Trophoblast cell (in vitro differentiated cells and primary cell): ENCODE data around the gene EDC3.

Source experiments
- DNase-seq, 2 donors: peaks; one replicate each; pipeline ENCODE4 v3.0.0-alpha.2; 2016
- H2AFZ ChIP-seq: 2 replicates; pipeline ENCODE4 v1.6.1; 2013; ENCODE audit warnings: low read length, moderate library complexity, mild to moderate bottlenecking; ENCODE audit not compliant: insufficient read depth, poor library complexity
- H2AK5ac ChIP-seq: 2 replicates; pipeline ENCODE4 v1.6.1; 2013; ENCODE audit warnings: mild to moderate bottlenecking, low read length
- H2BK120ac ChIP-seq: 2 replicates; pipeline ENCODE4 v1.6.1; 2013; ENCODE audit warnings: low read length, mild to moderate bottlenecking, moderate library complexity; ENCODE audit not compliant: insufficient read depth, poor library complexity
- H2BK12ac ChIP-seq: 2 replicates; pipeline ENCODE4 v1.6.1; 2013; ENCODE audit warnings: mild to moderate bottlenecking, low read length, moderate library complexity
- H2BK5ac ChIP-seq: 2 replicates; pipeline ENCODE4 v1.6.1; 2013; ENCODE audit warnings: low read length, low read depth, moderate library complexity, mild to moderate bottlenecking; ENCODE audit not compliant: poor library complexity
- H3K14ac ChIP-seq: 2 replicates; pipeline ENCODE4 v1.6.1; 2013; ENCODE audit warnings: mild to moderate bottlenecking, low read length
- H3K18ac ChIP-seq: 2 replicates; pipeline ENCODE4 v1.6.1; 2013; ENCODE audit warnings: mild to moderate bottlenecking, low read length
- H3K23ac ChIP-seq: 2 replicates; pipeline ENCODE4 v1.6.1; 2013; ENCODE audit warnings: low read length
- H3K27ac ChIP-seq: 2 replicates; pipeline ENCODE4 v1.5.1; 2013; ENCODE audit warnings: low read depth, mild to moderate bottlenecking, inconsistent platforms, low read length, moderate library complexity
- H3K27me3 ChIP-seq: 2 replicates; pipeline ENCODE4 v1.6.1; 2013; ENCODE audit warnings: inconsistent platforms, mild to moderate bottlenecking, low read length, moderate library complexity; ENCODE audit not compliant: insufficient read depth
- H3K36me3 ChIP-seq, 2 experiments: 1 replicate in 1 of 2; 2 replicates in 1 of 2; pipeline ENCODE4 v1.6.1; 2013; ENCODE audit warnings: low read length in 2 of 2, mild to moderate bottlenecking in 2 of 2, moderate library complexity in 1 of 2; ENCODE audit not compliant: insufficient read depth in 2 of 2, control insufficient read depth in 1 of 2
- H3K4ac ChIP-seq: 2 replicates; pipeline ENCODE4 v1.6.1; 2013; ENCODE audit warnings: low read depth, mild to moderate bottlenecking, low read length, moderate library complexity
- H3K4me1 ChIP-seq, 2 experiments: 1 replicate in 1 of 2; 2 replicates in 1 of 2; pipeline ENCODE4 v1.6.1; 2013; ENCODE audit warnings: low read length in 2 of 2, mild to moderate bottlenecking in 2 of 2, moderate library complexity in 1 of 2; ENCODE audit not compliant: insufficient read depth in 2 of 2, control insufficient read depth in 1 of 2
- H3K4me2 ChIP-seq: 2 replicates; pipeline ENCODE4 v1.6.1; 2013; ENCODE audit warnings: inconsistent platforms, mild to moderate bottlenecking, low read length, moderate library complexity
- H3K4me3 ChIP-seq: 2 replicates; pipeline ENCODE4 v1.5.1; 2013; ENCODE audit warnings: mild to moderate bottlenecking, low read depth, low read length, inconsistent platforms
- H3K79me1 ChIP-seq: one replicate; pipeline ENCODE4 v1.6.1; 2013; ENCODE audit warnings: low read length
- H3K79me2 ChIP-seq: 2 replicates; pipeline ENCODE4 v1.6.1; 2013; ENCODE audit warnings: low read length, mild to moderate bottlenecking; ENCODE audit not compliant: control insufficient read depth, insufficient read depth, poor library complexity
- H3K9ac ChIP-seq: 2 replicates; pipeline ENCODE4 v1.6.1; 2013; ENCODE audit warnings: mild to moderate bottlenecking, low read length
- H3K9me3 ChIP-seq: 2 replicates; pipeline ENCODE4 v1.6.1; 2013; ENCODE audit warnings: low read depth, mild to moderate bottlenecking, control low read depth, inconsistent platforms, low read length; ENCODE audit not compliant: insufficient read depth
- H4K12ac ChIP-seq: 2 replicates; pipeline ENCODE4 v1.6.1; 2013; ENCODE audit warnings: low read depth, mild to moderate bottlenecking, low read length, moderate library complexity
- H4K8ac ChIP-seq: 2 replicates; pipeline ENCODE4 v1.6.1; 2013; ENCODE audit warnings: low read depth, mild to moderate bottlenecking, low read length, moderate library complexity
- H4K91ac ChIP-seq: one replicate; pipeline ENCODE4 v1.6.1; 2013; ENCODE audit warnings: low read depth, mild to moderate bottlenecking, low read length, moderate library complexity
- WGBS: extraction: QIAGEN DNeasy Blood & Tissue Kit; methylation state at CpG from one replicate; pipeline ENCODE4 v1.1.7; 2013; ENCODE audit warnings: missing lambda C conversion rate; ENCODE audit not compliant: insufficient read length, insufficient coverage; ENCODE audit errors: extremely low coverage; 5-methylcytosine and 5-hydroxymethylcytosine counted together

The EDC3 gene

DNA sequence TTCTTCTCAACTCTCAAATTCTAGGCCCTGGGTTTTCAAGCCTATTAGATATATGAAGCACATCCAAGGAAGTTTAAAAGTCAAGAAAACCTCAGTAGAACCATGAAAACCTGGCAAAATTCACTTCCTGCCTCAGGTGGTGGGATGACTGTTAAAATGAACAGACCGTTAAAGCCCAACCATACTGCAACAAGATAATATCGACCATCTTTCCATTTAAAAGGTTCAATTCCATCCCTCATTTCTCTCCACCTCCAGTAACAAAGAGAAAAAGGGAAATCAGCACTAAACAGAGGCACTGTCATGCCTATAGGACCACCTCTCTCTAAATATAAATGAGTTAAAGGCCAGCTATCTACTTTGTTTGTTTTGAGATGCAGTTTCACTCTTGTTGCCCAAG is 31.2 kb downstream of the EDC3 start:
- no CpG with 5 or more reads among the region's 2 CpGs for WGBS
- no peak overlapping the region for H2AK5ac ChIP-seq
- H3K79me2 ChIP-seq, result no peaks in the 10 kb centered on the region
- H3K36me3 ChIP-seq, result no peaks in the 10 kb centered on the region
- H2AFZ ChIP-seq, result no peak overlapping the region
- no peak for DNase-seq
- no peaks in the 10 kb centered on the region for H3K9me3 ChIP-seq
- H3K79me1 ChIP-seq, result no peaks in the 10 kb centered on the region
- H2BK5ac ChIP-seq, result no peak overlapping the region
- no peak overlapping the region for H2BK120ac ChIP-seq
- H3K4ac ChIP-seq, result no peak overlapping the region
- no peak overlapping the region for H3K9ac ChIP-seq
- no peak overlapping the region for H4K8ac ChIP-seq
- H4K12ac ChIP-seq, result no peak overlapping the region
- no peak overlapping the region for H3K4me2 ChIP-seq
- H3K18ac ChIP-seq, result no peak overlapping the region
- H4K91ac ChIP-seq, result no peak overlapping the region
- H2BK12ac ChIP-seq, result no peak overlapping the region
- no peak overlapping the region for H3K23ac ChIP-seq
- no peaks in the 10 kb centered on the region for H3K4me1 ChIP-seq
- H3K4me3 ChIP-seq, result no peak overlapping the region
- H3K14ac ChIP-seq, result no peak overlapping the region
- no peak overlapping the region for H3K27ac ChIP-seq
- no peaks in the 10 kb centered on the region for H3K27me3 ChIP-seq

GRCh38 chr15:74664028-74664616 is 31.7 kb downstream of the EDC3 start:
- no peaks in the 10 kb centered on the region for H3K4me1 ChIP-seq
- H3K79me1 ChIP-seq, result no peaks in the 10 kb centered on the region
- no CpG with 5 or more reads among the region's 2 CpGs for WGBS
- H3K27ac ChIP-seq, result no peak overlapping the region
- no peak overlapping the region for H2AFZ ChIP-seq
- H4K91ac ChIP-seq, result no peak overlapping the region
- no peaks in the 10 kb centered on the region for H3K27me3 ChIP-seq
- H2BK120ac ChIP-seq, result no peak overlapping the region
- no peak overlapping the region for H4K12ac ChIP-seq
- H3K23ac ChIP-seq, result no peak overlapping the region
- no peak overlapping the region for H3K4me3 ChIP-seq
- no peak overlapping the region for H3K18ac ChIP-seq
- no peak overlapping the region for H2BK12ac ChIP-seq
- no peak overlapping the region for H3K14ac ChIP-seq
- H3K9me3 ChIP-seq, result no peaks in the 10 kb centered on the region
- H3K36me3 ChIP-seq, result no peaks in the 10 kb centered on the region
- no peak for DNase-seq
- no peak overlapping the region for H4K8ac ChIP-seq
- no peak overlapping the region for H3K4ac ChIP-seq
- no peak overlapping the region for H2BK5ac ChIP-seq
- no peak overlapping the region for H2AK5ac ChIP-seq
- H3K9ac ChIP-seq, result no peak overlapping the region
- no peak overlapping the region for H3K4me2 ChIP-seq
- no peaks in the 10 kb centered on the region for H3K79me2 ChIP-seq

DNA sequence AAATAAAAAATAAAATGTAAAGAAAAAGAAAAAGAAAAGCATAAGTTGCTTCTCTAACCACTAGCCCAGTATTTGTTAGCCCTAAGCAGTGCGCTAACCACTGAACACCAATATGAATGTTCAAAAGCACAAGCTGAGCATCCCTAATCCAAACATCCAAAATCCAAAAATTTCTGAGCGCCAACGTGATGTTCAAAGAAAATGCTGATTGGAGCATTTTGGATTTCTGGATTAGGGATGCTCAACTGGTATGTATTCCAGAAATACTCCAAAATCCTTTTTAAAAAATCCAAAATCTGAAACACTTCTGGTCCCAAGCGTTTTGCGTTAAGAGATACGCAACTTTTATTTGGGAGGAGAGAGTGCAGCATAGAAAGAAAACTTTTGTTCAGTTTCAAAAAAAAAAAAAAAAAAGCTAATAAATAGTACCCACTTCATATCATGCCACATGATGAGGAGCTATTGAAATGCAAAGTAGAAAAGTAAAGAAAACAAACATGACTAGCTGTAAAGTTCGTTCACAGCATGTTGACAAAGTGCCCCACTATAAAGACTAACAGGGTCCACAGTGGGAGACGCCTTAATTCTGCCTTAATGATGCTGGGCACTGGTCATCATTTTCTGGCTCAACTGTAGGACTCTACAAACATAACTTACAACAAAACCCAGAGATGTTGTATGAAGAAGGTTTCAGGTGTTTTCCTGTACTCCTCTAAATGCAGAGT is 32.4 kb downstream of the EDC3 start:
- Histone ChIP-seq H3K4ac (no peak overlapping the region), H2AFZ (no peak overlapping the region), H2BK5ac (no peak overlapping the region), H3K18ac (no peak overlapping the region), H4K91ac (no peak overlapping the region), H3K4me1 (no peaks in the 10 kb centered on the region), H3K27me3 (no peaks in the 10 kb centered on the region), H2AK5ac (no peak overlapping the region), H3K36me3 (no peaks in the 10 kb centered on the region), H3K9ac (no peak overlapping the region), H3K14ac (no peak overlapping the region), H3K4me2 (no peak overlapping the region), H3K9me3 (no peaks in the 10 kb centered on the region), H3K79me2 (no peaks in the 10 kb centered on the region), H3K4me3 (no peak overlapping the region), H4K12ac (no peak overlapping the region), H4K8ac (no peak overlapping the region), H2BK12ac (no peak overlapping the region), H3K79me1 (no peaks in the 10 kb centered on the region), H2BK120ac (no peak overlapping the region), H3K27ac (no peak overlapping the region), H3K23ac (no peak overlapping the region)
- WGBS, result no CpG with 5 or more reads among the region's 8 CpGs
- no peak for DNase-seq

DNA sequence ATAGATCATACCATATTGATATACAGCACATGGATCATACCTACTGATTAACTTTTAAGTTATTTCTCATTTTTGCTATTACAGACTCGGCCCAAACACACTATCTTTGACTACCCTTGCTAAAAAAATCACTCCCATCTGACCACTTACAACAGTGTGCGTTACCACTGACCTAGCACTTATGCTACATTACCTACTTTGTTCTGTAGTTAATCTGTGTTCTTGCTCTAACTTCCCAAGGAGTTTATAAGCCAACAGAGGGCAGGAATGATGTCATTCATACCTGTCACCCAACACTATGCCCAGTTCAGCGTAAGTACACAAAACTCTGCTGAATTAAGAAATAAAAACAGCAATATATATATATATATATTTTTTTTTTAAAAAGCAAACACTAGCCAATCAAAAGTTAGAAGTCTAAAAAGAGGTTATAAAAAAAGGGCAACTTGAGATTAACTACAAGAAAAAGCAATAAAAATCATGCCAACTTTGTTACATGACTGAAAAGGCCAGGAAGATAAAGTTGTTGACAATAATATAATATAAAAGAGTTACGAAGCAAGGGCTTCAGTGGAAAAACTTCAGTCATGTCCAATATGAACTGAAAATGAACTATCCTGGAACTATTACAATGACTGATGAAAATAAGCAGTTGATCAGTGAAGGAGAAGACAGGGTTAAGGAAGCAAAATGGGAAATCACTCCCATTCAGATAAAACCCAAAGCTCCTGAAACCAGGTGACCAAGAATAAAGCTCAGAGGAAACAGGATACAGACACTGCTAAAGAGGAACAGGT is 33.6 kb downstream of the EDC3 start:
- Histone ChIP-seq H2AFZ (no peak overlapping the region), H2BK5ac (no peak overlapping the region), H3K4ac (no peak overlapping the region), H2BK12ac (no peak overlapping the region), H3K9ac (no peak overlapping the region), H4K12ac (no peak overlapping the region), H2BK120ac (no peak overlapping the region), H3K27me3 (no peaks in the 10 kb centered on the region), H3K14ac (no peak overlapping the region), H3K4me2 (no peak overlapping the region), H3K23ac (no peak overlapping the region), H3K27ac (no peak overlapping the region), H2AK5ac (no peak overlapping the region), H3K4me1 (peaks cover 0 to 2% of the 10 kb centered on the region in 2 experiments), H4K91ac (no peak overlapping the region), H3K9me3 (no peaks in the 10 kb centered on the region), H3K79me2 (peaks cover under 1% of the 10 kb centered on the region), H3K36me3 (no peaks in the 10 kb centered on the region), H3K79me1 (no peaks in the 10 kb centered on the region), H3K4me3 (no peak overlapping the region), H4K8ac (no peak overlapping the region), H3K18ac (no peak overlapping the region)
- no CpG with 5 or more reads among the region's 4 CpGs for WGBS
- DNase-seq, result no peak
